ENCODE results near the gene OBSCN.

OBSCN gene

DNA sequence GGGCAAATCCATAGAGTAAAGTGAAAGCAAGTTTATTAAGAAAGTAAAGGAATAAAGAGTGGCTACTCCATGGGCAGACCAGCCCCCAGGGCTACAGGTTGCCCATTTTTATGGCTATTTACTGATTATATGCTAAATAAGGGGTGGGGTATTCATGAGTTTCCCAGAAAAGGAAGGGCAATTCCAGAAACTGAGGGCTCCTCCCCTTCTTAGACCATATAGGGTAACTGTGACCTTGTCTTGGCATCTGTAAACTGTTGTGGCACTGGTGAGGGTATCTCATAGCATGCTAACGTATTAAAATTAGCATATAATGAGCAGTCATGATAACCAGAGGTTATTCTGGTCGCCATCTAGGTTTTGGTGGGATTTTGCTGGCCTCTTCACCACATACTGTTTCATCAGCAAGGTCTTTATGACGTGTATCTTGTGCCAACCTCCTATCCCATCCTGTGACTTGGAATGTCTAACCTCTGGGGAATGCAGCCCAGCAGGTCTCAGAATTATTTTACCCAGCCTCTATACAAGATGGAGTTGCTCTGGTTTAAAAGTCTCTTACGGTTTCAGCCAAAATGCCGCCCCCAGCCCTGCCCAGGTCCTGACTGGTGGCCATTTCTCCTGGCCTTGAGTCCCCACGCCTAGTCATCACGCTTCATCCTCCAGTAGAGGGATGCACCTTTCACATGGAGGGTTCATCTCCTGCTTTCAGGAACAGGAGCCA is 209.8 kb downstream of the OBSCN start:
- DNase-seq (ENCODE audit: low spot score) = no peak

DNA sequence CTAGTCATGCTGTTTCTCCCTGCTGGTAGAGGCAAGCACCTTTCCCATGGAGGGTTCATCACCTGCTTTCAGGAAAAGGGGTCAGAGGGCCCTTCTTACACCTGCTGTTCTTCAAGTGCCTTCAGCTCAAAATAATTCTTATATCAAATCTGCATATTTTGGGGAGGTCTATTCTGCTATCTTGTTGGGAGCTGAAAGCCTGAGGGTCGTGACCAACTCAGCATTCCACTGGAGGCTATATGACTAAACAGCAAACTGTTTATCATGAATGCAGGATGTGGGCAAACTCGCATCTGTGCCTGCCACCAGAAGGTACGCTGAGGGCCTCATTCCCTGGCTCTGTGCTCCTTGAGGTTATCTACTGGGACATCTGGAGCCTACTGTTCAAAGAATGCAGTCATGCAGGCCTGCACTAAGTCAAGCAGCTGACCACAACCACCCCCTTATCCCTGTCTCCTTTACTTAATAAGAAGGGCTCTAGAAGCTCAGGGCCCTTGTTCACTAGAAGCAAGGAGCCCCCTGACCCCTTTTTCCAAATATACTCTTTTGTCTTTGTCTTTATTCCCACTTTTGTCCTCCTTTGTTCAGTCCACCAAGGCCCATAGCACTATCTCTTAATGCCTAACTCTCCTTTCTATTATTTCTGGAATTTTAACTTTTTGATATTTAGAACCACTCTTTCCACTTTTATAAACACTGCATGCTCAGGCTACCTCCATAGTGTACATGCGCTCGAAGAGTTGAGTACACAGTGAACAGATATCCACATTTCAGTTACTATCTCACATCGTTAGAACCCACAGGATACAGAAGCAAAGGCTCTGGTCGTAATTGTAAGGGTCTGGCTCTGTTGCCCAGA is 213.4 kb downstream of the OBSCN start:
- DNase-seq (ENCODE audit: low spot score) = no peak

DNA sequence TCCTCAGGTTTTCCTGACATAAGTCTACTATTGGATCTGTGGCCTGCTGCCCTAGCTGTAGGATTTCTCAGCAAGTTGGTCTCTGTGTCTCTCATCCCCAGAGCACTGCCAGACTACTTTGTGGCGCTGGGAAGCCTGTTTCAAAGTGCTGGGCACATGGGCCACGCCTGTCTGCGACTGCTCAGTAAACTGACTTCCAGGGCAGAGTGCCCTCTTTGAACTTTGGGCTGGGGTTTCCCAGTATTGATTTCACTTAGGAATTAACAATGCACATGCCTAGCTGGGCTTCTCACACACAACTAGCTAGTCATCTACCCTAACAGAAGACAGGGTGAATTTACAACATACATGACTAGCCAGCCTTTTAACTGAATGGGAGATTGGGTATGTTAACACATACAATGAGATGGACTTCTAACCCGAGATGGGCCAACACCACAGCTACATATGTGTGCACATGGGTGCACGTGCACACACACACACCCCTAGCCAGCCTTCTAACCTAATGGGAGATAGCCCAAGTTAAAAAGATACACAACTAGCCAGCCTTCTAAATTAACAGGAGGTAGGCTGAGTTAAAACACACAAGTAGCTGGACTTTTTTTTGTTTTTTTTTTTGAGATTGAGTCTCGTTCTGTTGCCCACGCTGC is 215.7 kb downstream of the OBSCN start:
- no peak for DNase-seq (ENCODE audit: low spot score)

DNA sequence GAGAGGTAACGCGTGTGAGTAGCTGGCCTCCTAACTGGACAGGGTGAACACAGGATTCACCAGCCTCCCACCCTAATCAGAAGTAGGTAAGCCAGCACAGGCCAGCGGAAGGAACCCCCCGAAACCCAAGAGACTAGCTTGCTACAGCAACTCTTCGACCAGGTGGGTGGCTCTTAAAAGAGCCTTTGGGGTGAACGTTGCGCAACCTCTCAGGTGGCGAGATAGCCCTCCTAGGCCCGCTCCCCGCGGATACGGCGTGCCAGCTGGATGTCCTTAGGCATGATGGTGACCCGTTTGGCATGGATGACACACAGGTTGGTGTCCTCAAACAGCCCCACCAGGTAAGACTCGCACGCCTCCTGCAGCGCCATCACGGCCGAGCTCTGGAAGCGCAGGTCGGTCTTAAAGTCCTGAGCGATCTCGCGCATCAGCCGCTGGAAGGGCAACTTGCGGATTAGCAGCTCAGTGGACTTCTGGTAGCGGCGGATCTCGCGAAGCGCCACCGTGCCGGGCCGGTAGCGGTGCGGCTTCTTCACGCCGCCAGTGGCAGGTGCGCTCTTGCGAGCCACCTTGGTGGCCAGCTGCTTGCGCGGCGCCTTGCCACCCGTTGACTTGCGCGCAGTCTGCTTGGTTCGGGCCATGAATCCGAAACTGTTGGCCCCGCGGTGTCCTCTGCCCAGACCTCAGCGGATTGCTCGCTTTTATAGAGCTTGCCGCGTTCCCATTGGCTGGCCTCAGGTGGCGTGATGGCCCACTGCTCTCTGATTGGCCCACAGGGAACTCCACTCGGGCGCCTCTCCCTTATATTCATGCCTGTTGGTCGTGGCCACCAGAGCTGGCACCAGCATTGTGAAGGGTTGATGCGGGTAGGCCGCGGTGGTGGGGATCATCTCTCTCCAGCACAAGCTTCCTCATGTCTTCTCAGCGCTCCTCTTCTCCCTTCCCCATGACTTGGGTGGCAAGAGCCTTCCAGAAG is 217.1 kb downstream of the OBSCN start:
- no peak for DNase-seq (ENCODE audit: low spot score)

DNA sequence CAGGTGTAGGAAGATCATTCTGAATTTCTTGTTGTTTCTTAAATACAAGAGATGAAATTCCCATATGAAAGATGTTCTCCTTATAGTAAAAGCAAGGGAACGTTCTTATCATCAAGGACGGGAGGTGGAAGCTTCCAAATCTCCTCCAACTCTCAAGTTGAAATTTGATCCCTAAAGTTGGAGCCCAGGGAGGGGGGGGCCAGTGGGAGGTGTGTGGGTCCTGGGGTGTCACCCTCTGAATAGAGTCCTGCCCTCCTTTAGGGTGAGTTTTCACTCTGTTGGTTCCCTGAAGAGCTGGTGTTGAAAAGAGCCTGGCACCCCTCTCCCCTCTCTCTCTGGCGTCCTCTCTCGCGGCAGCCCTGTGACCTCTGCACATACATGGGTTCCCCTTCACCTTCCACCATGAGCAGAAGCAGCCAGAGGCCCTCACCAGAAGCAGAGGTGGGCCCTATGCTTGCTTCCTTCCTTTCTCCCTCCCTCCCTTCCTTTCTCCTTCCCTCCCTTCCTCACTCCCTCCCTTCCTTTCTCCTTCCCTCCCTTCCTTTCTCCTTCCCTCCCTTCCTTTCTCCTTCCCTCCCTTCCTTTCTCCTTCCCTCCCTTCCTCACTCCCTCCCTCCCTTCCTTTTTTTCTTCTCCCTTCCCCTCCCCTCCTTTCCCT is 218.8 kb downstream of the OBSCN start:
- no peak for DNase-seq (ENCODE audit: low spot score)

DNA sequence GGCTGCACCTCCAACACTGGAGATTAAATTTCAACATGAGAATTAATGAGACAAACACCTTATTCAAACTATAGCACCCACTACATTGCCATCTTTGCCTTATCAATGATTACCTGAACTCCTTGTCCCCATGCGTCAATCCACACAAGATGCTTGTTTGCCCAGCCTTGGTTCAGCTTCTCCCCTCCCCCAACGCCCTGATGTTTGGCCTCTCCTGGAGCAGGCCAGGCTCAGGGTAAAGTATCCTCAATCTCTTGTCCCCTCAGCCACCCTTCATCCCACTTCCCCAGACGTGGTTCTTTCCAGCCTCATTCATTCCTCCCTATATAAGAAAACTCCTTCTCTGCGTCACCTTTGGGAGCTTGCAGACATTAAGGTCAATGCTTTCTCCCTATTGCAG is 220.6 kb downstream of the OBSCN start:
- no peak for DNase-seq (ENCODE audit: low spot score)

All from RKO (cell line).